ENCODE measurements around the gene PDCD11.

DNA sequence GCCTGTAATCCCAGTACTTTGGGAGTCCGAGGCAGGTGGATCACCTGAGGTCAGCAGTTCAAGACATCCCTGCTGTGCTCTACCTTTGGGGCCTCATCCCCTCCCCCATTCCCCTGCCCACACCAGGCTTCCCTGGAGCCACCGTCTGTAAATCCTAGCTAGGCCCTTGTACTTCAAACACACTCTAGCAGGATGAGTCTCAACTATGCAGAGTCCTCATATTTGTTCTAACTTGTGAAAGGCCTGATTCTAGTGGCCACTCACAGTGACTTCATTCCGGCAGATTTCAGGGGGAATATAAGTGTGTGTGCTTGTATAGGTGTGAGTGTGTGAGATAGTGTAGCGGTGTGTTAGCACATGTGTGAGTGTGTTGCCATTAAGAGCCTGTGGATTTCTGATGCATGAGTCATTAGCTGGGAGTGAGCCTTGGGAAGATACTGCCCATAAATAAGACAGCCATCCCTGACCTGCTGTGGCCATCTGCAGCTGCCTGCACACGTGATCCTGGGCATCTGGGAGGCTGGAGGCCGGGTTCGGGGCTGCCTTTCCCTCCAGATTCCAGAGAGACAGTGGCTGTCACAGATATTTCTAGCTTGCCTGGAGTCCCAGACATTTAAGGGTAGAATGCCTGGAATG is 95.4 kb downstream of the PDCD11 start:
- TF ChIP-seq EZH2 (IDR thresholded peaks at IDR 0.05; ENCODE audit: insufficient read depth, poor library complexity, severe bottlenecking) (no peak), EZH2phosphoT487 (IDR thresholded peaks at IDR 0.05; ENCODE audit: insufficient read depth, low read depth) (no peak)

Measured in GM23248 (cell line).